HG02678 (cell line): Measurements from ENCODE around the gene PTGFR.

Experiments used
- ATAC-seq: cut with Tn5 transposase; IDR thresholded peaks from one replicate; pipeline ENCODE4 v1.9.1; 2021; ENCODE audit warnings: mild to moderate bottlenecking, moderate library complexity; ENCODE audit not compliant: unreplicated experiment

The PTGFR gene

GRCh38 chr1:78586572-78586971, 95.8 kb downstream of the PTGFR start:
- ATAC-seq: no peak

GRCh38 chr1:78587211-78587610, 96.4 kb downstream of the PTGFR start:
- ATAC-seq: no peak
